Esophagus muscularis mucosa (tissue), 3 donors: Measurements from ENCODE around the gene ATG13.

Experiments used
- CTCF ChIP-seq, 3 experiments: fragments of 200-600 bp in 2 of 3; fragments of 450-650 bp in 1 of 3; sonication (generic) in 2 of 3; IDR thresholded peaks; one replicate each; pipeline ENCODE4 v1.5.1; 2017 to 2019; ENCODE audit warnings: antibody characterized with exemption in 3 of 3, mild to moderate bottlenecking in 2 of 3, moderate library complexity in 1 of 3
- EP300 ChIP-seq: sonication (generic); formaldehyde crosslinking; IDR thresholded peaks from one replicate; pipeline ENCODE4 v1.6.1; 2017; ENCODE audit warnings: antibody characterized with exemption

GRCh38 chr11:46710821-46711269, 93.5 kb downstream of the ATG13 start:
- no peak for TF ChIP-seq CTCF (IDR thresholded peaks at IDR 0.05)
- no peak for TF ChIP-seq EP300
